IgD-negative memory B cell (primary cell): ENCODE data around the gene SYT1. TPM values are rescaled to one million over a fixed set of nuclear protein-coding genes. Genes with fewer than 3 reads are reported as not detected.
"Not testable (repeated sequence)": the region's sequence is repeated elsewhere in the genome, so short reads cannot be mapped to it uniquely, and the experiment has no call there.

ENCODE experiments used
- H3K27ac Mint-ChIP-seq, 3 donors: one replicate each; pipeline ENCODE4 v1.8.0; 2020 to 2022; ENCODE audit warnings: mild to moderate bottlenecking in 3 of 3, mixed read lengths in 3 of 3, moderate library complexity in 1 of 3
- H3K27me3 Mint-ChIP-seq: one replicate; pipeline ENCODE4 v1.8.0; 2021; ENCODE audit warnings: mixed read lengths
- H3K36me3 Mint-ChIP-seq: one replicate; pipeline ENCODE4 v1.8.0; 2020; ENCODE audit warnings: mild to moderate bottlenecking, mixed read lengths
- H3K4me1 Mint-ChIP-seq, 3 donors: one replicate each; pipeline ENCODE4 v1.8.0; 2020 to 2022; ENCODE audit warnings: mixed read lengths in 3 of 3, mild to moderate bottlenecking in 1 of 3
- H3K4me3 Mint-ChIP-seq, 4 donors: one replicate each; pipeline ENCODE4 v1.8.0; 2020 to 2022; ENCODE audit warnings: mild to moderate bottlenecking in 4 of 4, mixed read lengths in 4 of 4, moderate library complexity in 3 of 4
- H3K9me3 Mint-ChIP-seq, 3 donors: one replicate each; pipeline ENCODE4 v1.8.0; 2020 to 2021; ENCODE audit warnings: mixed read lengths in 3 of 3, mild to moderate bottlenecking in 1 of 3
- polyA plus RNA-seq: library from polyadenylated mRNA; unstranded; fragments of 300-500 nt; fragmentation: Illumina TruSeq; gene quantifications from one replicate; pipeline ENCODE4 v1.2.3, GENCODE V29; 2021

SYT1 gene
- polyA plus RNA-seq, 1 donor from 2014 or later = 1.6 TPM

GRCh38 chr12:78970041-78970440 is 105.5 kb downstream of the SYT1 start:
- Mint-ChIP-seq H3K4me3 (no peak overlapping the region), H3K36me3 (no peaks in the 10 kb centered on the region), H3K27ac (no peak overlapping the region), H3K27me3 (no peaks in the 10 kb centered on the region), H3K9me3 (no peaks in the 10 kb centered on the region), H3K4me1 (no peaks in the 10 kb centered on the region)

GRCh38 chr12:78977304-78977867 is 112.8 kb downstream of the SYT1 start:
- no peaks in the 10 kb centered on the region for H3K9me3 Mint-ChIP-seq
- no peaks in the 10 kb centered on the region for H3K36me3 Mint-ChIP-seq
- no peak overlapping the region for H3K27ac Mint-ChIP-seq
- H3K4me3 Mint-ChIP-seq = no peak overlapping the region
- H3K27me3 Mint-ChIP-seq = no peaks in the 10 kb centered on the region
- H3K4me1 Mint-ChIP-seq = no peaks in the 10 kb centered on the region

- Mint-ChIP-seq H3K4me1 (peaks cover 0 to 5% (median 0%) of the 10 kb centered on the region in 3 donors), H3K27me3 (no peaks in the 10 kb centered on the region), H3K9me3 (no peaks in the 10 kb centered on the region), H3K4me3 (no peak overlapping the region), H3K27ac (no peak overlapping the region), H3K36me3 (no peaks in the 10 kb centered on the region)
Observed at GRCh38 chr12:78994168-78994791, 129.7 kb downstream of the SYT1 start.

- no peak overlapping the region for H3K4me3 Mint-ChIP-seq
- H3K36me3 Mint-ChIP-seq = no peaks in the 10 kb centered on the region
- no peaks in the 10 kb centered on the region for H3K27me3 Mint-ChIP-seq
- peaks cover 0 to 5% (median 0%) of the 10 kb centered on the region in 3 donors for H3K4me1 Mint-ChIP-seq
- H3K27ac Mint-ChIP-seq = no peak overlapping the region
- no peaks in the 10 kb centered on the region for H3K9me3 Mint-ChIP-seq
Observed at GRCh38 chr12:79000501-79000900, 135.9 kb downstream of the SYT1 start.

GRCh38 chr12:79001404-79001803 is 136.8 kb downstream of the SYT1 start:
- H3K27me3 Mint-ChIP-seq = no peaks in the 10 kb centered on the region
- H3K27ac Mint-ChIP-seq = no peak overlapping the region
- no peak overlapping the region for H3K4me3 Mint-ChIP-seq
- H3K4me1 Mint-ChIP-seq = peaks cover 0 to 3% (median 0%) of the 10 kb centered on the region in 3 donors
- H3K9me3 Mint-ChIP-seq = no peaks in the 10 kb centered on the region
- H3K36me3 Mint-ChIP-seq = no peaks in the 10 kb centered on the region

GRCh38 chr12:79006306-79006705 is 141.7 kb downstream of the SYT1 start:
- H3K27me3 Mint-ChIP-seq = no peaks in the 10 kb centered on the region
- H3K9me3 Mint-ChIP-seq = no peaks in the 10 kb centered on the region
- H3K36me3 Mint-ChIP-seq = no peaks in the 10 kb centered on the region
- H3K4me1 Mint-ChIP-seq = peaks cover 0 to 1% (median 0%) of the 10 kb centered on the region in 3 donors
- no peak overlapping the region for H3K27ac Mint-ChIP-seq
- no peak overlapping the region for H3K4me3 Mint-ChIP-seq

- H3K4me3 Mint-ChIP-seq = no peak overlapping the region
- no peak overlapping the region for H3K27ac Mint-ChIP-seq
- no peaks in the 10 kb centered on the region for H3K36me3 Mint-ChIP-seq
- H3K27me3 Mint-ChIP-seq = no peaks in the 10 kb centered on the region
- H3K4me1 Mint-ChIP-seq = peaks cover 0 to 1% (median 0%) of the 10 kb centered on the region in 3 donors
- H3K9me3 Mint-ChIP-seq = no peaks in the 10 kb centered on the region
Observed at GRCh38 chr12:79008591-79008990, 144.0 kb downstream of the SYT1 start.

- peaks cover 0 to 1% (median 0%) of the 10 kb centered on the region in 3 donors for H3K4me1 Mint-ChIP-seq
- H3K9me3 Mint-ChIP-seq = peaks cover 3 to 4% (median 4%) of the 10 kb centered on the region in 3 donors
- H3K4me3 Mint-ChIP-seq = no peak overlapping the region
- H3K27me3 Mint-ChIP-seq = no peaks in the 10 kb centered on the region
- no peaks in the 10 kb centered on the region for H3K36me3 Mint-ChIP-seq
- H3K27ac Mint-ChIP-seq = no peak overlapping the region
Observed at GRCh38 chr12:79012636-79013035, 148.1 kb downstream of the SYT1 start.

GRCh38 chr12:79016181-79016580 is 151.6 kb downstream of the SYT1 start:
- Mint-ChIP-seq H3K4me1 (peaks cover 0 to 1% (median 0%) of the 10 kb centered on the region in 3 donors), H3K27ac (no peak overlapping the region), H3K27me3 (no peaks in the 10 kb centered on the region), H3K36me3 (no peaks in the 10 kb centered on the region), H3K4me3 (no peak overlapping the region), H3K9me3 (peaks cover 3 to 7% (median 4%) of the 10 kb centered on the region in 3 donors)

GRCh38 chr12:79019672-79020071 is 155.1 kb downstream of the SYT1 start:
- peak overlapping the region in 1 of 3 donors; percentile 50 for H3K27ac Mint-ChIP-seq
- H3K4me1 Mint-ChIP-seq = peaks cover 0 to 1% (median 0%) of the 10 kb centered on the region in 3 donors
- H3K36me3 Mint-ChIP-seq = no peaks in the 10 kb centered on the region
- H3K27me3 Mint-ChIP-seq = no peaks in the 10 kb centered on the region
- peaks cover 3 to 7% (median 4%) of the 10 kb centered on the region in 3 donors for H3K9me3 Mint-ChIP-seq
- H3K4me3 Mint-ChIP-seq = no peak overlapping the region

- H3K4me3 Mint-ChIP-seq = no peak overlapping the region
Observed at GRCh38 chr12:79020106-79020505, 155.5 kb downstream of the SYT1 start.

GRCh38 chr12:79021021-79021420 is 156.4 kb downstream of the SYT1 start:
- Mint-ChIP-seq H3K36me3 (no peaks in the 10 kb centered on the region), H3K27me3 (no peaks in the 10 kb centered on the region), H3K4me1 (peaks cover 0 to 1% (median 0%) of the 10 kb centered on the region in 3 donors), H3K4me3 (no peak overlapping the region), H3K27ac (no peak overlapping the region), H3K9me3 (peaks cover 0 to 7% (median 4%) of the 10 kb centered on the region in 3 donors)

More at GRCh38 chr12:79020106-79020505, 155.5 kb downstream of the SYT1 start:
- Mint-ChIP-seq H3K9me3 (peaks cover 3 to 7% (median 4%) of the 10 kb centered on the region in 3 donors), H3K4me1 (peaks cover 0 to 1% (median 0%) of the 10 kb centered on the region in 3 donors), H3K27me3 (no peaks in the 10 kb centered on the region), H3K36me3 (no peaks in the 10 kb centered on the region), H3K27ac (peak overlapping the region in 1 of 3 donors; percentile 50)

- Mint-ChIP-seq H3K4me3 (no peak overlapping the region), H3K36me3 (no peaks in the 10 kb centered on the region), H3K9me3 (no peaks in the 10 kb centered on the region), H3K4me1 (peaks cover 0 to 1% (median 0%) of the 10 kb centered on the region in 3 donors), H3K27me3 (no peaks in the 10 kb centered on the region), H3K27ac (no peak overlapping the region)
Observed at GRCh38 chr12:79023261-79023660, 158.7 kb downstream of the SYT1 start.

- Mint-ChIP-seq H3K27ac (no peak overlapping the region), H3K27me3 (no peaks in the 10 kb centered on the region), H3K4me3 (no peak overlapping the region), H3K36me3 (no peaks in the 10 kb centered on the region), H3K9me3 (no peaks in the 10 kb centered on the region), H3K4me1 (peaks cover 0 to 1% (median 0%) of the 10 kb centered on the region in 3 donors)
Observed at GRCh38 chr12:79023784-79024183, 159.2 kb downstream of the SYT1 start.

- Mint-ChIP-seq H3K4me3 (no peak overlapping the region), H3K27ac (no peak overlapping the region)
Observed at GRCh38 chr12:79033788-79034187, 169.2 kb downstream of the SYT1 start.

GRCh38 chr12:79044748-79045147 is 180.2 kb downstream of the SYT1 start:
- not testable (repeated sequence) for H3K27ac Mint-ChIP-seq, H3K4me3 Mint-ChIP-seq, H3K9me3 Mint-ChIP-seq, H3K4me1 Mint-ChIP-seq, H3K36me3 Mint-ChIP-seq, H3K27me3 Mint-ChIP-seq

More at GRCh38 chr12:79033788-79034187, 169.2 kb downstream of the SYT1 start:
- H3K36me3 Mint-ChIP-seq = no peaks in the 10 kb centered on the region
- no peaks in the 10 kb centered on the region for H3K9me3 Mint-ChIP-seq
- H3K4me1 Mint-ChIP-seq = no peaks in the 10 kb centered on the region
- no peaks in the 10 kb centered on the region for H3K27me3 Mint-ChIP-seq
